HEK293T (cell line): ENCODE data around the gene MYL3.

ENCODE experiments used
- CTCF ChIA-PET: fragments of 350-600 bp; formaldehyde crosslinking; extraction: SDS; loops from one replicate; lab custom pipeline; 2021; ENCODE audit warnings: antibody characterized with exemption, inconsistent platforms; lab: Yijun Ruan, JAX
- POLR2A ChIA-PET: fragments of 350-600 bp; formaldehyde crosslinking; extraction: SDS; loops from one replicate; lab custom pipeline; 2020; ENCODE audit warnings: antibody characterized with exemption, inconsistent platforms; lab: Yijun Ruan, JAX
- DNase-seq: peaks from one replicate; pipeline ENCODE4 v3.0.0; 2012; ENCODE audit warnings: mixed read lengths; ENCODE audit errors: extremely low spot score
- ARNT ChIP-seq: fragments of 450-650 bp; IDR thresholded peaks from 2 replicates; pipeline ENCODE4 v1.6.1; 2017; ENCODE audit warnings: mild to moderate bottlenecking
- BHLHE40 ChIP-seq: fragments of 450-650 bp; IDR thresholded peaks from 2 replicates; pipeline ENCODE4 v1.6.1; 2016; ENCODE audit warnings: mild to moderate bottlenecking, moderate library complexity, borderline replicate concordance
- CTBP1 ChIP-seq: fragments of 450-650 bp; IDR thresholded peaks from 2 replicates; pipeline ENCODE4 v1.6.1; 2016; ENCODE audit warnings: borderline replicate concordance
- ELF4 ChIP-seq: fragments of 450-650 bp; IDR thresholded peaks from 2 replicates; pipeline ENCODE4 v1.6.1; 2017; ENCODE audit warnings: antibody characterized with exemption
- FOXA1 ChIP-seq: fragments of 450-650 bp; IDR thresholded peaks from 2 replicates; pipeline ENCODE4 v1.6.1; 2016; ENCODE audit warnings: mild to moderate bottlenecking
- FOXK2 ChIP-seq: fragments of 450-650 bp; IDR thresholded peaks from 2 replicates; pipeline ENCODE4 v1.6.1; 2016; ENCODE audit warnings: mild to moderate bottlenecking
- FOXM1 ChIP-seq: fragments of 450-650 bp; IDR thresholded peaks from 2 replicates; pipeline ENCODE4 v1.6.1; 2017; ENCODE audit warnings: mild to moderate bottlenecking, borderline replicate concordance
- HDGF ChIP-seq: fragments of 450-650 bp; IDR thresholded peaks from 2 replicates; pipeline ENCODE4 v1.6.1; 2017; ENCODE audit warnings: antibody characterized with exemption, borderline replicate concordance
- L3MBTL2 ChIP-seq: fragments of 450-650 bp; conservative IDR thresholded peaks from 2 replicates; pipeline ENCODE4 v1.6.1; 2016; ENCODE audit warnings: mild to moderate bottlenecking
- LEF1 ChIP-seq: fragments of 450-650 bp; IDR thresholded peaks from 2 replicates; pipeline ENCODE4 v1.6.1; 2017; ENCODE audit warnings: mild to moderate bottlenecking, borderline replicate concordance
- NFRKB ChIP-seq: fragments of 450-650 bp; IDR thresholded peaks from 2 replicates; pipeline ENCODE4 v1.6.1; 2016; ENCODE audit warnings: mild to moderate bottlenecking, moderate library complexity
- SP1 ChIP-seq: fragments of 450-650 bp; IDR thresholded peaks from 2 replicates; pipeline ENCODE4 v1.6.1; 2017
- SUZ12 ChIP-seq: fragments of 450-650 bp; IDR thresholded peaks from 2 replicates; pipeline ENCODE4 v1.6.1; 2016; ENCODE audit warnings: mild to moderate bottlenecking
- TARDBP ChIP-seq: fragments of 450-650 bp; IDR thresholded peaks from 2 replicates; pipeline ENCODE4 v1.6.1; 2016
- ZNF384 ChIP-seq: fragments of 450-650 bp; IDR thresholded peaks from 2 replicates; pipeline ENCODE4 v1.6.1; 2016
- TF ChIP-seq, protein P1 (sequence below): fragments of 450-650 bp; IDR thresholded peaks from 2 replicates; pipeline ENCODE4 v1.6.1; 2016

MYL3 gene

DNA sequence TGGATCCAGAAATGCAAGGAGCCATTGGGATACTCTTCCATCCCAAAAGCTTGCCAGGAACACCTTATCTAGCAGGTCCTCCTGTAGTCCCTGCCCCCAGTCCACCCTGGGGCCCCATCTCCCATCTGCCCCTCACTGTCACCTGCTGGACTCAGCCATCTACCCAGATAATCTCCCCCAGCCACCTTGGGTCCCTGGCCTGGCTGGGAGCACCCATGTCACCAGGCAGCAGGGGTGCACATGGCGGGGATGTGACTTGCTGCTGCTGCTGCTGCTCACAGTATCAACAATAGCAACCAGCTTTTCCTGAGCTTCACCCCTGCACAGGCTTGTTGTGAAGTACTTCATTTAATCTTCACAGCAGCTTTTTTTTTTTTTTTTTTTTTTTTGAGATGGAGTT, 26.9 kb upstream of the MYL3 start:
- CTCF ChIA-PET = interaction anchor here (1.1 kb wide), 1 partner anchor 14 kb away, joined by 3 read pairs; no protein-coding TSS in a partner anchor
- POLR2A ChIA-PET = no interaction called here
- TF ChIP-seq FOXM1 = no peak
- no peak for DNase-seq

DNA sequence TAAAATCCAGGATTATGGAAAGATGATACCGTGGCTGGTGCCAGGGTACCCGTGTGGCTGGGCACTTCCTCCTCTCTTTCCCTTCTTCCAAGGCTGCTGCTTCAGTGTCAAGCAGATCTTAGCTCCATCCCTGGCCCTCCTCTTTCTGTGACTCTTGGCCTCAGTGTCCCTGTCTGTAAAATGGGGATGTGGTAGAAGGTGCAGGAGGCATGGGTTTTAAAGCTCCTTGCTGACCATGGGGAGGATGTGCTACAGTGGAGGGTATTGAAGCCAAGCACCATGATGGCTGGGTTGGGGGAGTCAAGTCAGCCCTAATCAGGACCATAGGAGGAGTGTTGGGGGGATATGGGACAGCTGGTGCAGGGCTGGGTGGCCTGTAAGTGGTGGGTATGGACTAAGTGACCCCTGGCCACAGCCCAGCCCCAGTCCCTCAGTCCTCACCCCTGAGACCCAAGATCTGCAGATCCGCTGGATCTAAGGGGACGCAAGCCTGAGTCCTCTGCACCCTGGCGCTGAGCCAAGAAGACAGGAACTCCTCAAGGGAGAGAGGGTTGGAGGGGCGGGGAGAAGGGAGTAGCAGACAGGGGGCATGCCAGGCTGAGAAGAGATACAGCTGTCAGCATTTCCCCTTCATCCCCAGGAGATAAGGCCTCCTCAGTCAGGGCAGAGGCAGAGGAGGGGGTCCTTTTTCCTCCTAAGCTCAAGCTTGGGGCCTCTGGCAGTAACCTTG, 26.3 kb upstream of the MYL3 start:
- TF ChIP-seq HDGF = no peak
- no peak for TF ChIP-seq FOXA1
- no peak for TF ChIP-seq CTBP1
- no peak for TF ChIP-seq SP1
- TF ChIP-seq ARNT = no peak
- TF ChIP-seq SUZ12 = no peak
- no peak for TF ChIP-seq FOXK2
- TF ChIP-seq ZNF384 = no peak
- TF ChIP-seq ELF4 = no peak
- TF ChIP-seq, protein P1, sequence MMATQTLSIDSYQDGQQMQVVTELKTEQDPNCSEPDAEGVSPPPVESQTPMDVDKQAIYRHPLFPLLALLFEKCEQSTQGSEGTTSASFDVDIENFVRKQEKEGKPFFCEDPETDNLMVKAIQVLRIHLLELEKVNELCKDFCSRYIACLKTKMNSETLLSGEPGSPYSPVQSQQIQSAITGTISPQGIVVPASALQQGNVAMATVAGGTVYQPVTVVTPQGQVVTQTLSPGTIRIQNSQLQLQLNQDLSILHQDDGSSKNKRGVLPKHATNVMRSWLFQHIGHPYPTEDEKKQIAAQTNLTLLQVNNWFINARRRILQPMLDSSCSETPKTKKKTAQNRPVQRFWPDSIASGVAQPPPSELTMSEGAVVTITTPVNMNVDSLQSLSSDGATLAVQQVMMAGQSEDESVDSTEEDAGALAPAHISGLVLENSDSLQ = no peak
- TF ChIP-seq BHLHE40 = no peak
- TF ChIP-seq LEF1 = no peak
- no peak for TF ChIP-seq TARDBP
- no peak for TF ChIP-seq NFRKB
- CTCF ChIA-PET = no interaction called here

DNA sequence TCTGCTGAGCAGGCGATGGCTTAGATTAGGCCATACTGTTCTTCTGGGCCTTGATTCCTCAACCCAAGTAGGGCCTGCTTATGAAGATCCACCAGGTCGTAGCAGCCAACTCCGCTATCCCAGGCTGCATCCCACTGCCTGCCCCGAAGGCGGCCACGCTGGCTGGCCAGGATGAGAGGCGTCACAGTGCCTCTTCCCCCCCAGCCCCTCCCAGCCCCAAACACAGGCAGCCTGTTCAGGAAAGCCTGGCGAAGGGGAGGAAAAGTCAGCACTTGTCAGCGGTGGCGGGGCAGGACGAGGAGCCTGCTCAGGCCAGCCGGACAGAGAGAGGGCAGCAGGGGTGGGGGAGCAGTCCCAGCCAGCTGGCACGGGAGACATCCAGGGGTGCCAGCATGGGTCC, 25.5 kb upstream of the MYL3 start:
- TF ChIP-seq ELF4 = no peak
- no peak for TF ChIP-seq ZNF384
- no peak for TF ChIP-seq SUZ12
- no peak for TF ChIP-seq BHLHE40
- no peak for TF ChIP-seq FOXM1
- no peak for TF ChIP-seq FOXA1
- TF ChIP-seq, protein P1 = no peak
- no peak for TF ChIP-seq FOXK2
- no peak for DNase-seq
- ChIA-PET POLR2A (interaction anchor here (1.1 kb wide), 1 partner anchor 15 kb away, joined by 3 read pairs; no protein-coding TSS in a partner anchor), CTCF (interaction anchor here (0.7 kb wide), 1 partner anchor 392 kb away, joined by 3 read pairs; no protein-coding TSS in a partner anchor)

More for the DNA sequence above, 26.3 kb upstream of the MYL3 start:
- no peak for DNase-seq
- POLR2A ChIA-PET = interaction anchor here (1.1 kb wide), 1 partner anchor 16 kb away, joined by 3 read pairs; no protein-coding TSS in a partner anchor

DNA sequence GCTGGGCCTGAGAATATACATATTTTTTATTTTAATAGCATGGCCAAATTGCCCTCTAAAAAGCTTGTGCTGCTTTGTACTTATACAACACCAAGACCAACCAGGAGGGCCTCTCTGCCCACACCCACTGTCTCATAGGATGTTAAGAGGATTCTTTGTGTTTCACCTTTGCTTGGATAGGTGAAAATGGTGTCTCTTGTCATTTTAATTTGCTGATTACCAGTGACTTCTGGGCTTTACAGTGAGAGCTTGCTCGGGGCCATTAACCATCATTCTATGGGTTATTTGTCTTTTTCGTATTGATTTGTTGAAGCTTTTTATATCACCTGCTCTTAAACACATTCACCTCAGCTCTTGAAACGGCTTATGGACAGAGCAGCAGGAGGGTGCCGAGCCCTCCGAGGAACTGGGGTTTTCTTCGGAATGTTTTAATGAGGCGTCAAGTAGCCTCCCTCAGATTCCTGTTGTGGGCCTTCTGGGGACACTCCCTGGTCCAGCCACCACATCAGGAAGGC, 24.8 kb upstream of the MYL3 start:
- ChIA-PET POLR2A (interaction anchor here (1.1 kb wide), 1 partner anchor 15 kb away, joined by 3 read pairs; no protein-coding TSS in a partner anchor), CTCF (interaction anchor here (0.6 to 0.7 kb wide), 2 partner anchors 92 to 391 kb away, joined by 3 read pairs; partner anchors contain the start of gene NBEAL2)
- TF ChIP-seq BHLHE40 (no peak), ARNT (no peak), L3MBTL2 (no peak), FOXK2 (no peak), SP1 (no peak)
- no peak for DNase-seq

DNA sequence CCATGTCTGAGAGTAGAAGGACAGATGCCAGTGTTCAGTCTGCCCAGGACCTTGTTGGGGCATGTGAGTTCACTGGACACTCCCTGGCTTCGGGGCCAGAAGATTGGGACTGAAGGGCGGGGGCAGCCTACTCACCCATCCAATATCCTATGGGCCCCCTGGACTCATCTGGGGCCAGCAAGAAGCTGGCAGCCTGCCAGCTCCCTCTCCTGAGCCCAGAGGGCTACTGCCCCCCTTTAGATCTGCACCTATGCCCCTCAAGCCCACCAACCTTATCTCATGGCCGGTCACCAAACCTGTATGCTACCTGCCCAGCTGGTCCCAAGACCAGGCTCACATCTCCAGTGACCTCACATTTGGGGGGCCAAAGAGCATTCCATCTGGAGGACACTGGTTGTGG, 22.4 kb upstream of the MYL3 start:
- POLR2A ChIA-PET = interaction anchor here (0.8 kb wide), 1 partner anchor 40 kb away, joined by 3 read pairs; no protein-coding TSS in a partner anchor
- TF ChIP-seq TARDBP = no peak
- no peak for TF ChIP-seq FOXM1
- no peak for TF ChIP-seq ZNF384
- no peak for TF ChIP-seq ARNT
- TF ChIP-seq ELF4 = no peak
- no peak for TF ChIP-seq BHLHE40
- no peak for TF ChIP-seq CTBP1
- no peak for TF ChIP-seq HDGF
- TF ChIP-seq, protein P1 = no peak
- TF ChIP-seq SP1 = no peak
- TF ChIP-seq SUZ12 = no peak
- TF ChIP-seq LEF1 = no peak
- TF ChIP-seq FOXA1 = no peak
- no peak for TF ChIP-seq L3MBTL2
- no peak for TF ChIP-seq FOXK2
- TF ChIP-seq NFRKB = no peak
- CTCF ChIA-PET = interaction anchor here (0.9 to 2.7 kb wide), 2 partner anchors 10 to 258 kb away, joined by 3 to 11 read pairs; no protein-coding TSS in a partner anchor
- DNase-seq = no peak

DNA sequence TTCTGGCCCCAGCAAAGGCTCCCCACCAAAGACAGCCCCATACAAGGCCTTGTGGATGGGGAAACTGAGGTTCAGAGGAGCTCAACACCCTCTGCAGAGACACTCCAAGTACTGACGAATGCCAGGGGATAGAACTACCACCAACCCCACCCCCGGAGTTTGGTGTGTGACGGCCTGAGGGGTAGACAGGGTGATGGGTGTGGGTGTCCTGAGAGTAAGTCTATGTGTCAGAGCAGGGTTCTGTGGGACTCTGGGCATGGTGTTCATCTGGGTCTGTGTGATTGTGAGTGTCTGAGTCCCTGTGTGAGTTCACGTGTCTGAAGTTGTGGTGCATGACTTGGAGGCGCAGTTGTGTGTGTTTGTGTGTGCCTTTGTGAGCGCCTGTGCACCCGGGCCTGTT, 21.7 kb upstream of the MYL3 start:
- DNase-seq = no peak
- CTCF ChIA-PET = interaction anchor here (0.9 to 2.7 kb wide), 2 partner anchors 10 to 257 kb away, joined by 3 to 11 read pairs; no protein-coding TSS in a partner anchor
- POLR2A ChIA-PET = no interaction called here
- TF ChIP-seq LEF1 = no peak
